Measurements from ENCODE around the gene CLEC2B.

CLEC2B gene

GRCh38 chr12:9820281-9820930 is 48.7 kb downstream of the CLEC2B start:
- no peak overlapping the region for H3K27ac ChIP-seq
- no peak for TF ChIP-seq ZFX (IDR thresholded peaks at IDR 0.05)
- no peak for TF ChIP-seq CTCF (conservative IDR thresholded peaks at IDR 0.05)

- TF ChIP-seq CTCF (conservative IDR thresholded peaks at IDR 0.05) (peak; percentile 96), ZFX (IDR thresholded peaks at IDR 0.05) (no peak)
- no peak overlapping the region for H3K27ac ChIP-seq
Measured at GRCh38 chr12:9813821-9814798, 55.0 kb downstream of the CLEC2B start.

- TF ChIP-seq CTCF (conservative IDR thresholded peaks at IDR 0.05), result no peak
- no peak for TF ChIP-seq ZFX (IDR thresholded peaks at IDR 0.05)
- no peak overlapping the region for H3K27ac ChIP-seq
Measured at GRCh38 chr12:9811621-9812020, 57.5 kb downstream of the CLEC2B start.

GRCh38 chr12:9810671-9811070 is 58.5 kb downstream of the CLEC2B start:
- H3K27ac ChIP-seq, result no peak overlapping the region
- TF ChIP-seq CTCF (conservative IDR thresholded peaks at IDR 0.05) (no peak), ZFX (IDR thresholded peaks at IDR 0.05) (no peak)

GRCh38 chr12:9809866-9810265 is 59.3 kb downstream of the CLEC2B start:
- TF ChIP-seq CTCF (conservative IDR thresholded peaks at IDR 0.05) (no peak), ZFX (IDR thresholded peaks at IDR 0.05) (no peak)
- H3K27ac ChIP-seq, result no peak overlapping the region

GRCh38 chr12:9809338-9809737 is 59.8 kb downstream of the CLEC2B start:
- no peak overlapping the region for H3K27ac ChIP-seq

More at GRCh38 chr12:9809338-9809737, 59.8 kb downstream of the CLEC2B start:
- TF ChIP-seq CTCF (conservative IDR thresholded peaks at IDR 0.05) (no peak), ZFX (IDR thresholded peaks at IDR 0.05) (no peak)

All from C4-2B (cell line).